Measurements from ENCODE around the gene USE1. TPM values are rescaled to one million over a fixed set of nuclear protein-coding genes. Genes with fewer than 3 reads are reported as not detected.

Gene USE1
- total RNA-seq, 4 donors from 2014 or later, result 18.3 to 30.7 (median 24.5) TPM

DNA sequence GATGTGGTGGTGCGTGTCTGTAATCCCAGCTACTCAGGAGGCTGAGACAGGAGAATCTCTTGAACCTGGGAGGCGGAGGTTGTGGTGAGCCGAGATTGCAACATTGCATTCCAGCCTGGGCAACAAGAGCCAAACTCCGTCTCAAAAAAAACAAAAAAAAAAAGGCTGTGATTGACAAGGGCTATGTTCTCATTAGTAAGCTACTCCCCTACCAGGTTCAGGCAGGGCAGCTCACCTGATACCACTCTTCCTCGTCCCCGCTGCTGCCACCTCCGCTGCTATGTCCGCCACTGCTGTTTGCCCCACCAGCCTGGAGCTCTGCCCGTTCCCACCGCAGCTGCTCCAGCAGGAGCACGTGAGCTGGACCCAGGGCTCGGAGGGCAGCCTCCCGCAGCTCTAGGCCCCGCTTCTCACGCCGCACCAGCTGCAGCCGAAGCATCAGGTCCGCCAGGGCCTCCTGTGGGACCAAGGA lies 40.0 kb downstream of the USE1 start:
- Histone ChIP-seq H3K9me3 (no peaks in the 10 kb centered on the region), H3K27ac (no peak overlapping the region), H3K4me1 (no peaks in the 10 kb centered on the region), H3K4me3 (no peak overlapping the region), H3K27me3 (no peaks in the 10 kb centered on the region), H3K36me3 (no peaks in the 10 kb centered on the region)
- WGBS, 2 donors (ENCODE audit: low coverage in 1 of 2), result 61 to 69% methylated on average over 7 to 18 of the region's 18 CpGs
- no peak for DNase-seq
- TF ChIP-seq, protein P1, sequence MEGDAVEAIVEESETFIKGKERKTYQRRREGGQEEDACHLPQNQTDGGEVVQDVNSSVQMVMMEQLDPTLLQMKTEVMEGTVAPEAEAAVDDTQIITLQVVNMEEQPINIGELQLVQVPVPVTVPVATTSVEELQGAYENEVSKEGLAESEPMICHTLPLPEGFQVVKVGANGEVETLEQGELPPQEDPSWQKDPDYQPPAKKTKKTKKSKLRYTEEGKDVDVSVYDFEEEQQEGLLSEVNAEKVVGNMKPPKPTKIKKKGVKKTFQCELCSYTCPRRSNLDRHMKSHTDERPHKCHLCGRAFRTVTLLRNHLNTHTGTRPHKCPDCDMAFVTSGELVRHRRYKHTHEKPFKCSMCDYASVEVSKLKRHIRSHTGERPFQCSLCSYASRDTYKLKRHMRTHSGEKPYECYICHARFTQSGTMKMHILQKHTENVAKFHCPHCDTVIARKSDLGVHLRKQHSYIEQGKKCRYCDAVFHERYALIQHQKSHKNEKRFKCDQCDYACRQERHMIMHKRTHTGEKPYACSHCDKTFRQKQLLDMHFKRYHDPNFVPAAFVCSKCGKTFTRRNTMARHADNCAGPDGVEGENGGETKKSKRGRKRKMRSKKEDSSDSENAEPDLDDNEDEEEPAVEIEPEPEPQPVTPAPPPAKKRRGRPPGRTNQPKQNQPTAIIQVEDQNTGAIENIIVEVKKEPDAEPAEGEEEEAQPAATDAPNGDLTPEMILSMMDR (IDR thresholded peaks at IDR 0.05), result no peak
- TF ChIP-seq POLR2AphosphoS5 (IDR thresholded peaks at IDR 0.05), result no peak
- TF ChIP-seq EP300 (IDR thresholded peaks at IDR 0.05; ENCODE audit: low read depth), result no peak
- TF ChIP-seq POLR2A (IDR thresholded peaks at IDR 0.05), result no peak
- in situ Hi-C loops (cut with MboI; ENCODE audit: low pct_ligation_motif_present in 1 of 4, low pct_unique_long_range_greater_than_20kb in 1 of 4, low sequenced_read_pairs in 3 of 4), result no loop called here
- intact Hi-C loops (cut with DNase I; ENCODE audit: low total_unique reads), result no loop called here

DNA sequence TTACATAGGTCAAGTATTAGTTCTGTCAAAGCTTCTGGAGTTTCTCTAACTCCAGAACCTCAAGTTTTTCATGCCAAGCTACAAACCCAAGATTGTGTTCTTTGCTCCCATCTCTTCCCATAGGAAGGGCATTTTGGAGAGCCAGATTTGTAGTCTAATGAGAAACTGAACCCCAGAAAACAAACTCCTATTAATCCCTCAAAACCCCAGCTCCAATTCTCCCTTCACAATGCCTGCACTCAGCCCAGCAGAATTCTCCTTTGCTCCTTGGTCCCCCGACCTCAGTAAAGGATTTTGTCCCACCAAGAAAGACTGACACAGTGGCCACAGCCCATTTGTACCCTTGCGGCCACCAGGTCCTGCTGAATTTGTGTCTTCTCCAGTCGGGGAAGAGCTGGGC lies 41.0 kb downstream of the USE1 start:
- Histone ChIP-seq H3K4me3 (no peak overlapping the region), H3K4me1 (no peaks in the 10 kb centered on the region), H3K27ac (no peak overlapping the region), H3K36me3 (no peaks in the 10 kb centered on the region), H3K9me3 (no peaks in the 10 kb centered on the region), H3K27me3 (no peaks in the 10 kb centered on the region)
- in situ Hi-C loops (cut with MboI; ENCODE audit: low pct_ligation_motif_present in 1 of 4, low pct_unique_long_range_greater_than_20kb in 1 of 4, low sequenced_read_pairs in 3 of 4), result no loop called here
- DNase-seq, result no peak
- TF ChIP-seq EP300 (IDR thresholded peaks at IDR 0.05; ENCODE audit: low read depth), result no peak
- TF ChIP-seq POLR2A (IDR thresholded peaks at IDR 0.05), result no peak
- TF ChIP-seq POLR2AphosphoS5 (IDR thresholded peaks at IDR 0.05), result no peak
- TF ChIP-seq, protein P1 (IDR thresholded peaks at IDR 0.05), result no peak
- intact Hi-C loops (cut with DNase I; ENCODE audit: low total_unique reads), result no loop called here
- 70% methylated on average over 3 of the region's 3 CpGs; no CpG with 5 or more reads in 1 of the 2 donors for WGBS, 2 donors (ENCODE audit: low coverage in 1 of 2)

DNA sequence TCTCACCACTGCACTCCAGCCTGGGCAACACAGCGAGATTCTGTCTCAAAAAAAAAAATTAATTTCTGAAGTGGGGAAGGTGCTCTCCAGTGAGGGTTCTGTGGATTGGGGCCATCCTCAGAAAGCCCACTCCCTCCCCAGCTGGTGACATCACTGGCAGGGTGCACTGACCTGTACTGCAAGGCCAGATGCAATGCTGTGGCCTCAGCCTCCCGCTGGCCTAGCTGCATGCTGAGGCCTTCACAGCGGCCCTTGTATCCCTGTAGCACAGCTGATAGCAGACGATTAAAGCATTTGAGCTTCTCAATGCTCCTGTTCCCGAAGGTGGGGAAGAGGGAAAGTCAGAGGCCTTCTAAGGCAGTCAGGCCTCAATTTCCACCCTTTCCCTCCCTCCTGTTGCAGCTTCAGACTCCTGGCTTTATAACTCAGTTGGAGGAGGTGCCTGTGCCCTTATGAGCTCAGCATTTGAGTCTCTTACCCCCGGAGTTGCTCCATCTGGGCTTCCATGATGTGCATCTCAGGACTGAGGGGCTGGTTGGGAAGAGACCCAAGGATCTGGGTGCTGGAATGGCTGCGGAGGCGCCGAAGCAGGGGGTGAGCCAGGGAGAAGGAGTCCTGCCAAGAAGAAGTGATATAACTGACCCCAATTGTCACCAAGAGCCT lies 44.1 kb downstream of the USE1 start:
- intact Hi-C loops (cut with DNase I; ENCODE audit: low total_unique reads) (no loop called here), in situ Hi-C loops (cut with MboI; ENCODE audit: low pct_ligation_motif_present in 1 of 4, low pct_unique_long_range_greater_than_20kb in 1 of 4, low sequenced_read_pairs in 3 of 4) (no loop called here)
- no peak overlapping the region for H3K4me3 ChIP-seq
- no peaks in the 10 kb centered on the region for H3K36me3 ChIP-seq
- H3K9me3 ChIP-seq, result no peaks in the 10 kb centered on the region
- no peak for TF ChIP-seq EP300 (IDR thresholded peaks at IDR 0.05; ENCODE audit: low read depth)
- TF ChIP-seq, protein P1 (IDR thresholded peaks at IDR 0.05), result no peak
- TF ChIP-seq POLR2AphosphoS5 (IDR thresholded peaks at IDR 0.05), result no peak
- no peak for TF ChIP-seq POLR2A (IDR thresholded peaks at IDR 0.05)
- no peaks in the 10 kb centered on the region for H3K4me1 ChIP-seq
- DNase-seq, result no peak
- H3K27ac ChIP-seq, result no peak overlapping the region
- H3K27me3 ChIP-seq, result no peaks in the 10 kb centered on the region
- WGBS, 2 donors (ENCODE audit: low coverage in 1 of 2), result 93% methylated on average over 9 of the region's 9 CpGs; no CpG with 5 or more reads in 1 of the 2 donors

DNA sequence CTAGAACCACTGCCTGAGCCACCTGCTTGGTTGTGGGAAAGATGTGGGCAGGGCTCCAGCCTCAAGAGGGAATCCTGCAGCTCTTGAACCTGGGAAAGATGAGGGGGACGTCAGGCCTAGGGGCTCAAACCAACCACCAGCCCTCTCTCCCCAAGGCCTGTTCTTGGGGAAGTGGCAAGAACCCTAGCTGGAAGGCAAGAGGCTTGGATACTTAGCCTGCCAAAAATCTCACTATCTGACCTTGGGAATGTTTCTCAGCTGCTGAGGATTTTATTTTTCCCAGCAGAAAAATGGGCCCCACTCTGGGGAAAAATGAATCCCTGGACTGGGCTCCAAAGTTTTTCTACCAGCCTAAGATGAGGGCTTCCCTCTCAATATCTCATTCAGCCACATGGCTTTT lies 44.8 kb downstream of the USE1 start:
- no peaks in the 10 kb centered on the region for H3K36me3 ChIP-seq
- DNase-seq, result no peak
- TF ChIP-seq POLR2A (IDR thresholded peaks at IDR 0.05) (no peak), EP300 (IDR thresholded peaks at IDR 0.05; ENCODE audit: low read depth) (no peak), POLR2AphosphoS5 (IDR thresholded peaks at IDR 0.05) (no peak)
- TF ChIP-seq, protein P1 (IDR thresholded peaks at IDR 0.05), result no peak
- no peaks in the 10 kb centered on the region for H3K4me1 ChIP-seq
- H3K27me3 ChIP-seq, result no peaks in the 10 kb centered on the region
- intact Hi-C loops (cut with DNase I; ENCODE audit: low total_unique reads) (no loop called here), in situ Hi-C loops (cut with MboI; ENCODE audit: low pct_ligation_motif_present in 1 of 4, low pct_unique_long_range_greater_than_20kb in 1 of 4, low sequenced_read_pairs in 3 of 4) (no loop called here)
- H3K9me3 ChIP-seq, result no peaks in the 10 kb centered on the region
- WGBS, 2 donors (ENCODE audit: low coverage in 1 of 2), result 75% methylated on average over 1 of the region's 1 CpG; no CpG with 5 or more reads in 1 of the 2 donors
- H3K27ac ChIP-seq, result no peak overlapping the region
- no peak overlapping the region for H3K4me3 ChIP-seq

Measured in transverse colon (tissue), 4 donors.